ENCODE results near the gene C1S.
A peak's percentile ranks its signal among the peaks of the same experiment; 100 is the strongest.
"Not testable (repeated sequence)": the region's sequence is repeated elsewhere in the genome, so short reads cannot be mapped to it uniquely, and the experiment has no call there.

Gene C1S

DNA sequence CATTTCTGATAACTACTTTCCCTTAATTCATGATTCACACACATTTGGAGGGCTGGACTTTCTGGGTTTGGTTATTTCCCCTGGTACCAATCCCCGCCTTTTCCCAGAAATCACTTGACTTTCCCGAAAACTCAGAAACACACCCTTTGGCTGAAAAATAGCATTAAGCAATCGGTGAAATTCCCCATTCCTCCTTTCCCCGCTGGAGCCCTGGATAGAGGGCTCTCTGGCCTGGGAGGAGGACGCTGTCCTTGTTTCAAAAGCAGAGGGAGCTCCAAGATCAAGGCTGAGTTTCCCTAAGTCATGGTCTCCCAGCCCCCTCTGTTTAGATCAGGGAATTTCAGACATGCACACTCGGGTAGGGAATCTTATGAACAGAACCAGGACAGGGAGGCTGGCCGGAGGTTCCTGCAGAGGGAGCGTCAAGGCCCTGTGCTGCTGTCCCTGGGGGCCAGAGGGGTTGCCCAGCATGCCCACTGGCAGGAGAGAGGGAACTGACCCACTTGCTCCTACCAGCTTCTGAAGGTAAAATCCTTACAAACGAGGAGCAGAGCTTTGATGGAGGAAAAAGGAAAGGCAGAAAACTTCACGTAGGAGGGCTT is at the start of gene C1S:
Gene C1S, plus strand, starts transcription at position 366 of the 602 bp plus-strand sequence. CDS start 1,195 bp downstream, outside the sequence.
- TF ChIP-seq, protein P1, sequence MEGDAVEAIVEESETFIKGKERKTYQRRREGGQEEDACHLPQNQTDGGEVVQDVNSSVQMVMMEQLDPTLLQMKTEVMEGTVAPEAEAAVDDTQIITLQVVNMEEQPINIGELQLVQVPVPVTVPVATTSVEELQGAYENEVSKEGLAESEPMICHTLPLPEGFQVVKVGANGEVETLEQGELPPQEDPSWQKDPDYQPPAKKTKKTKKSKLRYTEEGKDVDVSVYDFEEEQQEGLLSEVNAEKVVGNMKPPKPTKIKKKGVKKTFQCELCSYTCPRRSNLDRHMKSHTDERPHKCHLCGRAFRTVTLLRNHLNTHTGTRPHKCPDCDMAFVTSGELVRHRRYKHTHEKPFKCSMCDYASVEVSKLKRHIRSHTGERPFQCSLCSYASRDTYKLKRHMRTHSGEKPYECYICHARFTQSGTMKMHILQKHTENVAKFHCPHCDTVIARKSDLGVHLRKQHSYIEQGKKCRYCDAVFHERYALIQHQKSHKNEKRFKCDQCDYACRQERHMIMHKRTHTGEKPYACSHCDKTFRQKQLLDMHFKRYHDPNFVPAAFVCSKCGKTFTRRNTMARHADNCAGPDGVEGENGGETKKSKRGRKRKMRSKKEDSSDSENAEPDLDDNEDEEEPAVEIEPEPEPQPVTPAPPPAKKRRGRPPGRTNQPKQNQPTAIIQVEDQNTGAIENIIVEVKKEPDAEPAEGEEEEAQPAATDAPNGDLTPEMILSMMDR (conservative IDR thresholded peaks at IDR 0.05; ENCODE audit: control insufficient read depth, insufficient read depth, low read depth, low read length), result peak; percentile 98
- H3K4me3 ChIP-seq (ENCODE audit: control insufficient read depth, low read depth, low read length), result peak within 1 kb of the TSS; percentile 60
- DNase-seq (ENCODE audit: low read depth), result peak; percentile 99

DNA sequence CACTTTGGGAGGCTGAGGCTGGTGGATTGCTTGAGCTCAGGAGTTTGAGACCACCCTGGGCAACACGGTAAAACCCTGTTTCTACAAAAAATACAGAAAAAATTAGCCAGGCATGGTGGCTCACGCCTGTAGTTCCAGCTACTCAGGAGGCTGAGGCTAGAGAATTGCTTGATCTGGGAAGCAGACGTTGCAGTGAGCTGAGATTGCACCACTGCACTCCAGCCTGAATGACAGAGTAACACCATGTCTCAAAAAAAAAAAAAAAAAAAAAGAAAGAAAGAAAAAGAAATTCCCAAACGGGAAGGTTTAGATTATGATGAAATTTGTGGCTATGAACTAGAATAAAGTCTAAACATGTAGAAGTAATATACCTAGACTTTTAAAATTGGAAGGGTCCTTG is 49.1 kb upstream of the C1S start:
- DNase-seq (ENCODE audit: low read depth); H3K4me3 ChIP-seq (ENCODE audit: control insufficient read depth, low read depth, low read length): not testable (repeated sequence)

DNA sequence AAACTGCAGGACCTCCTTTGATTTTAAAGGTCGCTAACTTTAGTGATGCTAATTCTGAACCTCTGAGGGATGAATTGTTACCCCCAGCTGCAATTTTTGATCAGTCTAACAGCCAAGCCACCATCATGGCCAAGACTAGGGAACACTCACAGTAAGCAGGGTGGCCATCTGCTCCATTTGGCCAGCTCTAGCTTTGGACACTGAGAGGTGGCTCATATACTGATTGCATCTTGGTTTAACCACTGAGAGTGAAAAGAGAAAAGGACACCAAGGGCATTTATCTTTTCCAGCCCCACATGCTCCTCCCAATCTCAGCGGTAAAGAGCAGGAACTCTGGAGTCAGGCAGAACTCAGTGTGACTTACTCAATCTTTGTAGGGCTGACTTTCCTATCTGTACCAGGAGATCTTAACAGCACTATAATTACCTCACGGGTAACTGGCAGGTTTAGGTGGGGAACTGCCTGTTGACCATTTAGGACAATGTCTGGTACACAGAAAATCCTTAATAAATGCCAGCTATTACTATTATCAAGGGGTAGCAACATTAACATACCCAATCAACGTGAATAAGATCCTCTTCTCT is 48.4 kb upstream of the C1S start:
- H3K4me3 ChIP-seq (ENCODE audit: control insufficient read depth, low read depth, low read length), result no peak overlapping the region
- TF ChIP-seq, protein P1 (conservative IDR thresholded peaks at IDR 0.05; ENCODE audit: control insufficient read depth, insufficient read depth, low read depth, low read length), result no peak
- no peak for DNase-seq (ENCODE audit: low read depth)

DNA sequence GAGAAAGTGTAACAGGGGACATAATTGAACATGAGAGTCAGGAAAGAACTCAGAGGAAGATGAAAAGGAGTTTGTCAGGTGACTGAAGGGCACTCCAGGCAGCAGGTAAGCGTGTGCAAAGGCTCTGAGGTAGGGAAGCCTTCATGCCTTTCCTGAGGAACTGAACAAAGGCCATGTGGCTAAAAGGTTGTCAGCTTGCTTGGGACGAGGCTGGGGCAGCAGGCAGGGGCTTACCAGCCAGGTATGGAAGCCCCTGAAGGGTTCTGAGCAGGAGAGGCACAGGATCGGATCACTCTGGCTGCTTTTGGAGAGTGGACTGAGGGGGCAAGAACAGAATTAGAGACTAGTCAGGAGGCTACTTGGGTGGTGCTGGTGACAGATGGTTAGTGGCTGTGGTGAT is 47.4 kb upstream of the C1S start:
- TF ChIP-seq, protein P1 (conservative IDR thresholded peaks at IDR 0.05; ENCODE audit: control insufficient read depth, insufficient read depth, low read depth, low read length), result no peak
- H3K4me3 ChIP-seq (ENCODE audit: control insufficient read depth, low read depth, low read length), result no peak overlapping the region
- DNase-seq (ENCODE audit: low read depth), result no peak

DNA sequence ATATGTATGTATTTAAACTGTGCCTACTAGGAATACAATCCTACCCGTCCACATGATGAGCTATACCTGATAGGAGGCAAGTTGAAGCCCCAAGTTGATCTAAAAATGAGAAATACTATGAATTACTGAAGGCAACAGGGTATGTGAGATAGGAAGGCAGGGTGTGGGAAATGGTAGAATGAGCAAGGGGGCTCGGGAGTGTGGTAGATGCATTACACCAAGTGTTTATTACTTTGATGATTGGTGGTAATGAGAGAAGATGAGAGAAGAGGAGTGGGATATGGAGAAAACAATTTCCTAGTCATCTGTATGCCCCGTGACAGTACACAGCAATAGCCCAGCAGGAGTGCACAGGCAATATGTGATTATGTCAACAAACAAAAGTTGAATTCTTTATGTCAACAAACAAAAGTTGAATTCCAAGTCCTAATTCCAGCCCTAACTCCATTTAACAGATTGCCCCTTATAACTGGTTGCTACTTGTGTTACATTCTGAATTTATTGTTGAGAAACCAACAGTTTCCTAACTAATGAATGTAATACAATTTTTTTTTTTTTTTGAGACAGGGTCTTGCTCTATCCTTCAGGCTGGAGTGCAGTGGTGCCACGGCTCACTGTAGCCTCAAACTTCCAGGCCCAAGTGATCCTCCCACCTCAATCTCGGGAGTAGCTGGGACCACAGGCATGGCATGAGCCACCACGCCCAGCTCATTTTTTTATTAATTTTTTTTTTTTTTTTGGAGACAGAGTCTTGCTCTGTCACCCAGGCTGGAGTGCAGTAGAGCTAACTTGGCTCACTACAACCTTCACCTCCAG is 44.8 kb upstream of the C1S start:
- DNase-seq (ENCODE audit: low read depth), result no peak
- H3K4me3 ChIP-seq (ENCODE audit: control insufficient read depth, low read depth, low read length), result no peak overlapping the region
- TF ChIP-seq, protein P1 (conservative IDR thresholded peaks at IDR 0.05; ENCODE audit: control insufficient read depth, insufficient read depth, low read depth, low read length), result no peak

DNA sequence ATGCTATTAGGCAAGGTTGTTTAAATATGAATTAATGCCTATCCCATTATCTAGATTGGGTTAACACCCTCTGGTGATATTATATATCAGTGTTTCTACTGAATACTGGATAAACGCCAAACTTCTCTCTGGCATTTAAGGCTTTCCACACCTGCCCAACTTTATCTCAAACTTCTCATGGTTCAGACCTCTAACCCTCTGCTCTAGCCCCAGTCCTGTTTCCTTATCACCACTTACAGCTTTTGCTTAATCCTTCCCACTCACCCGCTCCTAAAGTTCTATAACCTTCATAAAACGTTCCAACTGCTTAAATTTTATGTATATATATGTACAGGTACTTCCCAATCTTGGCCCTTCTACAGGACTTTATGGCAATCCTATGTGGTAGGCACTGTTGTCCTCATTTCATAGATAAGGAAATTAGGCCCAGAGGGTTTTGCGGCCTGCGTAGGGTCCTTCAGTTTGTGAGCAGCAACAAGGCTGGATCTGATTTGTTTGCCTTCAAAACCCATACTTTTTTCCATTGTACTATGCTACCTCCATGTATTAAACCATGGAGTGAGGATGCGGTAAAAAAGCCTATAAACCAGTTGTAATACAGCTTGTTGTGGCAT is 43.5 kb upstream of the C1S start:
- TF ChIP-seq, protein P1 (conservative IDR thresholded peaks at IDR 0.05; ENCODE audit: control insufficient read depth, insufficient read depth, low read depth, low read length), result no peak
- no peak for DNase-seq (ENCODE audit: low read depth)
- peak overlapping the region; percentile 90 for H3K4me3 ChIP-seq (ENCODE audit: control insufficient read depth, low read depth, low read length)

Data from fibroblast of mammary gland (primary cell).